PC-3 (cell line): Measurements from ENCODE around the gene PEX11B. TPM values are rescaled to one million over a fixed set of nuclear protein-coding genes. Genes with fewer than 3 reads are reported as not detected.

Source experiments
- ATAC-seq: fragments of 200-7000 bp; cut with Tn5 transposase; 2 replicates; pipeline ENCODE4 v1.9.1; 2020; ENCODE audit warnings: mild to moderate bottlenecking, moderate library complexity
- BruUV-seq: library from RNA; stranded (reverse); fragments of 400-500 nt; replicated peaks from 2 replicates; lab custom pipeline; 2021; lab: Mats Ljungman, UMichigan
- CTCF ChIA-PET: fragments of 300-600 bp; sonication (Branson Sonifier 250); formaldehyde crosslinking; loops from one replicate; lab custom pipeline; 2022; ENCODE audit warnings: antibody characterized with exemption; lab: Charles Lee
- POLR2A ChIA-PET: fragments of 300-600 bp; sonication (Branson Sonifier 250); formaldehyde crosslinking; loops from one replicate; lab custom pipeline; 2022; ENCODE audit warnings: antibody characterized with exemption; ENCODE audit not compliant: unreplicated experiment; lab: Charles Lee
- DNase-seq: peaks from one replicate; pipeline ENCODE4 v3.0.0-alpha.2; 2015
- H2AFZ ChIP-seq: fragments of 300-600 bp; sonication (generic); 2 replicates; pipeline ENCODE4 v1.6.0; 2016; ENCODE audit warnings: antibody characterized with exemption, low read length
- H3F3A ChIP-seq: fragments of 300-600 bp; sonication (generic); one replicate; pipeline ENCODE4 v1.6.0; 2017; ENCODE audit warnings: antibody characterized with exemption, low read length, control low read depth, mild to moderate bottlenecking; ENCODE audit not compliant: unreplicated experiment
- H3K27ac ChIP-seq: fragments of 300-600 bp; sonication (generic); 2 replicates; pipeline ENCODE4 v1.5.1; 2016; ENCODE audit warnings: mild to moderate bottlenecking, low read length
- H3K27me3 ChIP-seq: fragments of 300-600 bp; sonication (generic); 2 replicates; pipeline ENCODE4 v1.6.1; 2016; ENCODE audit warnings: low read length, mixed read lengths
- H3K36me3 ChIP-seq: fragments of 300-600 bp; sonication (generic); 2 replicates; pipeline ENCODE4 v1.6.1; 2016; ENCODE audit warnings: low read depth, mixed run types, low read length, mixed read lengths
- H3K4me1 ChIP-seq: fragments of 300-600 bp; sonication (generic); 2 replicates; pipeline ENCODE4 v1.5.1; 2016; ENCODE audit warnings: low read length; ENCODE audit not compliant: insufficient read depth
- H3K4me2 ChIP-seq: fragments of 300-600 bp; sonication (generic); 2 replicates; pipeline ENCODE4 v1.6.0; 2016; ENCODE audit warnings: low read length
- H3K4me3 ChIP-seq: fragments of 300-600 bp; sonication (generic); 2 replicates; pipeline ENCODE4 v1.5.1; 2016; ENCODE audit warnings: mild to moderate bottlenecking, low read length, mixed read lengths
- H3K79me2 ChIP-seq: fragments of 300-600 bp; sonication (generic); 2 replicates; pipeline ENCODE4 v1.6.1; 2017; ENCODE audit warnings: low read length, mixed read lengths
- H3K9ac ChIP-seq: fragments of 300-600 bp; sonication (generic); 2 replicates; pipeline ENCODE4 v1.6.0; 2016; ENCODE audit warnings: mild to moderate bottlenecking, low read length
- H3K9me2 ChIP-seq: fragments of 300-600 bp; sonication (generic); replicated peaks from 2 replicates; pipeline ENCODE4 v1.6.1; 2016; ENCODE audit warnings: mixed run types, low read length, mixed read lengths
- H3K9me3 ChIP-seq: fragments of 300-600 bp; sonication (generic); 2 replicates; pipeline ENCODE4 v1.6.1; 2016; ENCODE audit warnings: low read length, mixed read lengths
- H4K20me1 ChIP-seq: fragments of 300-600 bp; sonication (generic); 2 replicates; pipeline ENCODE4 v1.6.1; 2016; ENCODE audit warnings: low read length, mixed read lengths
- EZH2 ChIP-seq: fragments of 300-600 bp; sonication (generic); IDR thresholded peaks from one replicate; pipeline ENCODE4 v1.6.1; 2017; ENCODE audit warnings: antibody characterized with exemption, mild to moderate bottlenecking, low read length; ENCODE audit not compliant: unreplicated experiment
- EZH2phosphoT487 ChIP-seq: fragments of 300-600 bp; sonication (generic); IDR thresholded peaks from 2 replicates; pipeline ENCODE4 v1.6.1; 2018; ENCODE audit warnings: mild to moderate bottlenecking, antibody characterized with exemption, low read length, borderline replicate concordance
- intact Hi-C: fragments of 100-400 bp; cut with micrococcal nuclease; formaldehyde crosslinking; loops from 2 replicates; pipeline ENCODE4 v1.9.0; 2023
- total RNA-seq: library from RNA; depleted of rRNA; stranded (reverse); fragments of >200 nt; gene quantifications from 2 replicates; pipeline ENCODE4 v1.2.3, GENCODE V29; 2014
- TF ChIP-seq, protein P1 (sequence below): fragments of 300-600 bp; sonication (generic); conservative IDR thresholded peaks from 2 replicates; pipeline ENCODE4 v1.5.1; 2017; ENCODE audit warnings: antibody characterized with exemption, low read depth, mild to moderate bottlenecking, low read length

PEX11B gene
- total RNA-seq, 1 experiment from 2014 or later, result 27.4 TPM

DNA sequence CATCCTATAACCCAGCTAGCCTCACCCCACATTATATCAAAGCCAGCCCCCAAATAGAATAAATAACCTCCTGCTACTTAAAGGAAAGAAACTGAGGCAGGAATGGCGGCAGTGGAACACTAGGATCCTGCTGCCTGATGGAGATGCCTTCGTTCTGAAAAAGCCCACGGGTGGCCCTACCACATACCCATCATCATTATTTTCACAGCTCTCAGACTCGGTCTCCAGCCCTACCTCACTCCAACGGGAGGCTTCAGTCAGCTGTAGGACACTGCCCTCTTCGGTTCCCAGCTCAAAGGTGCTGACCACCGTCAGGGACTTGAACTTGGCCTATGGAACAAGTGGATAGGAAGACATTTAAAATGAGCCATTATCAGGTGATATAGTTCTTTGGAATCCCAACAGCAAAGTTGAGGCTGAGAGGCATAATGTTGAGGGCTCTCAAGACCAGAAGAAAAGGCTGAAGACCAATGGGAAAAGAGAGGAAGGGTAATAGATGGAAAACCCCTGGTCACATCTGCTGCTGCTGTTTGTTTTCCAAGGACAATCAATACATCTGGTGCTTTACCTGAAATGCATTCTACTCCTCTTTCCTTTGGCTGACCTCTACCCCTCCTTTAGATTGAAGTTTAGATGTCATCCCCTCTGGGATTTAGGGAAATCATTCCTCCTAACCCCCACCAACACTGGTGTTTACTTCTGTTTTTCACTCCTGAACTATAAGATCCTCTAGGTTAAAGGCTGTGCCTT is 25.0 kb downstream of the PEX11B start:
- TF ChIP-seq EZH2 (no peak), EZH2phosphoT487 (no peak)
- TF ChIP-seq, protein P1, sequence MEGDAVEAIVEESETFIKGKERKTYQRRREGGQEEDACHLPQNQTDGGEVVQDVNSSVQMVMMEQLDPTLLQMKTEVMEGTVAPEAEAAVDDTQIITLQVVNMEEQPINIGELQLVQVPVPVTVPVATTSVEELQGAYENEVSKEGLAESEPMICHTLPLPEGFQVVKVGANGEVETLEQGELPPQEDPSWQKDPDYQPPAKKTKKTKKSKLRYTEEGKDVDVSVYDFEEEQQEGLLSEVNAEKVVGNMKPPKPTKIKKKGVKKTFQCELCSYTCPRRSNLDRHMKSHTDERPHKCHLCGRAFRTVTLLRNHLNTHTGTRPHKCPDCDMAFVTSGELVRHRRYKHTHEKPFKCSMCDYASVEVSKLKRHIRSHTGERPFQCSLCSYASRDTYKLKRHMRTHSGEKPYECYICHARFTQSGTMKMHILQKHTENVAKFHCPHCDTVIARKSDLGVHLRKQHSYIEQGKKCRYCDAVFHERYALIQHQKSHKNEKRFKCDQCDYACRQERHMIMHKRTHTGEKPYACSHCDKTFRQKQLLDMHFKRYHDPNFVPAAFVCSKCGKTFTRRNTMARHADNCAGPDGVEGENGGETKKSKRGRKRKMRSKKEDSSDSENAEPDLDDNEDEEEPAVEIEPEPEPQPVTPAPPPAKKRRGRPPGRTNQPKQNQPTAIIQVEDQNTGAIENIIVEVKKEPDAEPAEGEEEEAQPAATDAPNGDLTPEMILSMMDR, result no peak
- H3K27me3 ChIP-seq, result no peaks in the 10 kb centered on the region
- ChIA-PET POLR2A (interaction anchor here (0.6 kb wide), 1 partner anchor 15 kb away, joined by 4 read pairs; no protein-coding TSS in a partner anchor), CTCF (interaction anchor here (1.1 to 2.4 kb wide), 2 partner anchors 18 to 86 kb away, joined by 7 to 18 read pairs; no protein-coding TSS in a partner anchor)
- no peaks in the 10 kb centered on the region for H3K9me2 ChIP-seq
- no peaks in the 10 kb centered on the region for H3K36me3 ChIP-seq
- no peak overlapping the region for H3K4me3 ChIP-seq
- H2AFZ ChIP-seq, result no peak overlapping the region
- ATAC-seq (no peak), DNase-seq (no peak)
- no peaks in the 10 kb centered on the region for H3K9me3 ChIP-seq
- BruUV-seq, result no TSS peak
- H3F3A ChIP-seq, result peaks cover 10% of the 10 kb centered on the region
- peak overlapping the region; percentile 95 for H3K27ac ChIP-seq
- no peaks in the 10 kb centered on the region for H4K20me1 ChIP-seq
- H3K79me2 ChIP-seq, result no peaks in the 10 kb centered on the region
- H3K9ac ChIP-seq, result peak overlapping the region; percentile 74; the same call in 1 of the 2 replicates
- H3K4me2 ChIP-seq, result peak overlapping the region; percentile 75; the same call in 1 of the 2 replicates
- H3K4me1 ChIP-seq, result peaks cover 36% of the 10 kb centered on the region
- intact Hi-C loops, result no loop called here

- peaks cover 41% of the 10 kb centered on the region for H3K4me1 ChIP-seq
- TF ChIP-seq EZH2 (no peak), EZH2phosphoT487 (no peak)
- TF ChIP-seq, protein P1, result no peak
- CTCF ChIA-PET, result interaction anchor here (0.6 to 2.4 kb wide), 10 partner anchors 16 to 145 kb away, joined by 4 to 35 read pairs (median 8); partner anchors contain the start of genes ANKRD34A, ITGA10, NUDT17 and PIAS3
- intact Hi-C loops, result loop anchor here (1.0 kb wide), 5 partner anchors 18 to 121 kb away; partner anchors contain the start of genes ITGA10, LIX1L and PIAS3
- H3K9me2 ChIP-seq, result no peaks in the 10 kb centered on the region
- H3K4me2 ChIP-seq, result peak overlapping the region; percentile 75
- H3F3A ChIP-seq, result peaks cover 10% of the 10 kb centered on the region
- BruUV-seq, result TSS peak; percentile 96
- H4K20me1 ChIP-seq, result no peaks in the 10 kb centered on the region
- H3K27ac ChIP-seq, result peak overlapping the region; percentile 95
- H3K36me3 ChIP-seq, result no peaks in the 10 kb centered on the region
- ATAC-seq (peak; percentile 7), DNase-seq (peak; percentile 50)
- H3K9me3 ChIP-seq, result no peaks in the 10 kb centered on the region
- no peaks in the 10 kb centered on the region for H3K27me3 ChIP-seq
- POLR2A ChIA-PET, result interaction anchor here (0.6 to 1.5 kb wide), 6 partner anchors 15 to 35 kb away, joined by 3 to 6 read pairs (median 4); partner anchors contain the start of gene RBM8A
- H3K9ac ChIP-seq, result peak overlapping the region; percentile 74
- peak overlapping the region; percentile 14; the same call in 1 of the 2 replicates for H2AFZ ChIP-seq
- H3K4me3 ChIP-seq, result peak overlapping the region; percentile 44
- no peaks in the 10 kb centered on the region for H3K79me2 ChIP-seq
Observed at GRCh38 chr1:145892486-145893087, 25.9 kb downstream of the PEX11B start.
